HepG2 (cell line): ENCODE results near the gene PERCC1. TPM values are rescaled to one million over a fixed set of nuclear protein-coding genes. Genes with fewer than 3 reads are reported as not detected.

Experiments used
- ATAC-seq: fragments of 200-7000 bp; cut with Tn5 transposase; 3 replicates; pipeline ENCODE4 v1.9.1; 2020; ENCODE audit warnings: mild to moderate bottlenecking, moderate library complexity
- BruUV-seq: library from RNA; stranded (reverse); fragments of 400-500 nt; replicated peaks from 2 replicates; lab custom pipeline; 2021; lab: Mats Ljungman, UMichigan
- CTCF ChIA-PET: fragments of 300-600 bp; formaldehyde crosslinking; extraction: SDS; loops from one replicate; lab custom pipeline; 2021; ENCODE audit warnings: low total read pairs, inconsistent platforms, low intra/inter-chr PET ratio; lab: Yijun Ruan, JAX
- POLR2A ChIA-PET: fragments of 350-600 bp; sonication (Branson Sonifier 250); formaldehyde crosslinking; loops from one replicate; lab custom pipeline; 2020; ENCODE audit warnings: antibody characterized with exemption, inconsistent platforms; lab: Yijun Ruan, JAX
- DNase-seq: peaks from one replicate; pipeline ENCODE4 v3.0.0-alpha.2; 2015; ENCODE audit warnings: low spot score
- FAIRE-seq: peaks from 3 replicates; lab custom pipeline; 2011; peaks lifted over from hg19 to GRCh38; lab: Jason Lieb, UNC
- H2AFZ ChIP-seq: one replicate; pipeline ENCODE4 v1.6.1; 2011; ENCODE audit warnings: low read length, inconsistent platforms
- H3K27ac ChIP-seq: fragments of 300-600 bp; 3 replicates; pipeline ENCODE4 v1.8.0; 2011; ENCODE audit warnings: mixed run types, mild to moderate bottlenecking, mixed read lengths, low read length, inconsistent platforms; ENCODE audit not compliant: insufficient read depth; ENCODE audit errors: extremely low read length
- H3K27me3 ChIP-seq, 2 experiments: fragments of 200-600 bp in 1 of 2; 2 replicates in 1 of 2; 3 replicates in 1 of 2; pipeline versions ENCODE4 v1.6.0 to v1.8.0; 2011; ENCODE audit warnings: low read length in 2 of 2, mild to moderate bottlenecking in 2 of 2, moderate library complexity in 2 of 2, inconsistent platforms in 1 of 2; ENCODE audit not compliant: insufficient read depth in 2 of 2, control insufficient read depth in 1 of 2
- H3K36me3 ChIP-seq, 2 experiments: fragments of 200-600 bp in 1 of 2; replicated peaks in 1 of 2; 2 replicates in 1 of 2; 3 replicates in 1 of 2; pipeline versions ENCODE4 v1.5.1 to v1.8.0; 2011; ENCODE audit warnings: low read length in 2 of 2, inconsistent platforms in 1 of 2; ENCODE audit not compliant: insufficient read depth in 2 of 2, control insufficient read depth in 1 of 2
- H3K4me1 ChIP-seq: 2 replicates; pipeline ENCODE4 v1.5.1; 2012; ENCODE audit warnings: low read length, inconsistent platforms; ENCODE audit not compliant: insufficient read depth
- H3K4me2 ChIP-seq: 2 replicates; pipeline ENCODE4 v1.6.0; 2011; ENCODE audit warnings: low read depth, low read length, inconsistent platforms
- H3K4me3 ChIP-seq, 3 experiments: fragments of 200-600 bp in 1 of 3; sonication (generic), shearing (Covaris generic) in 1 of 3; replicated peaks in 1 of 3; 2 replicates each; pipeline ENCODE4 v1.5.1; 2011 to 2016; ENCODE audit warnings: low read length in 3 of 3, inconsistent platforms in 2 of 3, low read depth in 2 of 3, mild to moderate bottlenecking in 2 of 3, control low read depth in 1 of 3, mixed read lengths in 1 of 3; ENCODE audit not compliant: insufficient read depth in 1 of 3
- H3K79me2 ChIP-seq: one replicate; pipeline ENCODE4 v1.6.1; 2011; ENCODE audit warnings: low read length, inconsistent platforms; ENCODE audit not compliant: insufficient read depth
- H3K9ac ChIP-seq: 2 replicates; pipeline ENCODE4 v1.6.0; 2011; ENCODE audit warnings: mild to moderate bottlenecking, low read depth, low read length, inconsistent platforms; ENCODE audit not compliant: insufficient read depth
- H3K9me3 ChIP-seq: 2 replicates; pipeline ENCODE4 v1.5.1; 2012; ENCODE audit warnings: mild to moderate bottlenecking, low read length
- H4K20me1 ChIP-seq: 2 replicates; pipeline ENCODE4 v1.6.0; 2011; ENCODE audit warnings: inconsistent platforms, mild to moderate bottlenecking, low read length, moderate library complexity; ENCODE audit not compliant: insufficient read depth
- BATF2 ChIP-seq: sonication (generic); formaldehyde crosslinking; IDR thresholded peaks from 2 replicates; pipeline ENCODE4 v1.8.0; 2022; ENCODE audit warnings: mild to moderate bottlenecking, missing genetic modification reagents, moderate library complexity
- BHLHE40 ChIP-seq: IDR thresholded peaks from 2 replicates; pipeline ENCODE4 v1.6.1; 2011; ENCODE audit warnings: low read length, improper control_type of control experiment
- GMEB2 ChIP-seq: IDR thresholded peaks from 2 replicates; pipeline ENCODE4 v1.6.1; 2016; ENCODE audit warnings: missing biosample characterization, missing genetic modification reagents, low read depth
- MNT ChIP-seq: fragments of 450-650 bp; IDR thresholded peaks from 2 replicates; pipeline ENCODE4 v1.6.1; 2016
- NFATC3 ChIP-seq: sonication (generic); formaldehyde crosslinking; IDR thresholded peaks from 2 replicates; pipeline ENCODE4 v1.5.1; 2020; ENCODE audit warnings: mild to moderate bottlenecking, missing genetic modification reagents
- NR2F1 ChIP-seq, 2 experiments: fragments of 450-650 bp in 1 of 2; formaldehyde crosslinking in 1 of 2; IDR thresholded peaks; 2 replicates each; pipeline versions ENCODE4 v1.5.0 to v1.6.1; 2016 to 2020; ENCODE audit warnings: mild to moderate bottlenecking in 1 of 2, missing compliant biosample characterization in 1 of 2, missing genetic modification reagents in 1 of 2, moderate library complexity in 1 of 2
- ZNF225 ChIP-seq: sonication (generic); formaldehyde crosslinking; IDR thresholded peaks from 2 replicates; pipeline ENCODE4 v1.4.0; 2020; ENCODE audit warnings: mild to moderate bottlenecking, missing genetic modification reagents
- ZNF556 ChIP-seq: sonication (generic); formaldehyde crosslinking; IDR thresholded peaks from 2 replicates; pipeline ENCODE4 v1.4.0; 2020; ENCODE audit warnings: mild to moderate bottlenecking, missing genetic modification reagents, borderline replicate concordance
- WGBS: methylation state at CpG from one replicate; pipeline ENCODE4 v1.1.6; 2017; ENCODE audit warnings: low lambda C conversion rate; 5-methylcytosine and 5-hydroxymethylcytosine counted together
- in situ Hi-C: cut with HindIII; loops from 2 replicates; pipeline ENCODE4 v1.10.0; 2017; ENCODE audit warnings: low pct_unique_long_range_greater_than_20kb; ENCODE audit not compliant: extremely low pct_ligation_motif_present
- intact Hi-C: fragments of 100-400 bp; cut with micrococcal nuclease; formaldehyde crosslinking; loops from one replicate; pipeline ENCODE4 v1.10.0; 2022; ENCODE audit not compliant: unreplicated experiment
- polyA plus RNA-seq, 8 experiments: library from polyadenylated mRNA; depleted of rRNA in 3 of 8; stranded (reverse) in 7 of 8; unstranded in 1 of 8; fragments of >200 nt; fragmentation: Illumina TruSeq in 4 of 8; extraction: Trizol in 4 of 8; gene quantifications; 2 replicates each; pipeline versions ENCODE4 v1.2.1 to v1.2.3, GENCODE V29; 2011 to 2016; ENCODE audit warnings: low read depth in 4 of 8, missing spikeins in 1 of 8, mixed read lengths in 1 of 8; ENCODE audit not compliant: insufficient read depth in 1 of 8
- total RNA-seq, 5 experiments: library from RNA; depleted of rRNA; stranded (reverse); fragments of >200 nt; fragmentation: Illumina TruSeq; extraction: Trizol; gene quantifications; 2 replicates each; pipeline ENCODE4 v1.2.3, GENCODE V29; 2016; ENCODE audit warnings: low read depth in 1 of 5
- TF ChIP-seq, protein P1 (sequence below): sonication (generic); formaldehyde crosslinking; IDR thresholded peaks from 2 replicates; pipeline ENCODE4 v1.5.0; 2020; ENCODE audit warnings: mild to moderate bottlenecking, missing genetic modification reagents, borderline replicate concordance

The PERCC1 gene
- total and polyA plus RNA-seq, 2 of the 13 experiments (the other 11 are each of a cell fraction or from before 2014, with no cell fraction given), result 0.15 TPM; not detected in 1

- TF ChIP-seq, protein P1, sequence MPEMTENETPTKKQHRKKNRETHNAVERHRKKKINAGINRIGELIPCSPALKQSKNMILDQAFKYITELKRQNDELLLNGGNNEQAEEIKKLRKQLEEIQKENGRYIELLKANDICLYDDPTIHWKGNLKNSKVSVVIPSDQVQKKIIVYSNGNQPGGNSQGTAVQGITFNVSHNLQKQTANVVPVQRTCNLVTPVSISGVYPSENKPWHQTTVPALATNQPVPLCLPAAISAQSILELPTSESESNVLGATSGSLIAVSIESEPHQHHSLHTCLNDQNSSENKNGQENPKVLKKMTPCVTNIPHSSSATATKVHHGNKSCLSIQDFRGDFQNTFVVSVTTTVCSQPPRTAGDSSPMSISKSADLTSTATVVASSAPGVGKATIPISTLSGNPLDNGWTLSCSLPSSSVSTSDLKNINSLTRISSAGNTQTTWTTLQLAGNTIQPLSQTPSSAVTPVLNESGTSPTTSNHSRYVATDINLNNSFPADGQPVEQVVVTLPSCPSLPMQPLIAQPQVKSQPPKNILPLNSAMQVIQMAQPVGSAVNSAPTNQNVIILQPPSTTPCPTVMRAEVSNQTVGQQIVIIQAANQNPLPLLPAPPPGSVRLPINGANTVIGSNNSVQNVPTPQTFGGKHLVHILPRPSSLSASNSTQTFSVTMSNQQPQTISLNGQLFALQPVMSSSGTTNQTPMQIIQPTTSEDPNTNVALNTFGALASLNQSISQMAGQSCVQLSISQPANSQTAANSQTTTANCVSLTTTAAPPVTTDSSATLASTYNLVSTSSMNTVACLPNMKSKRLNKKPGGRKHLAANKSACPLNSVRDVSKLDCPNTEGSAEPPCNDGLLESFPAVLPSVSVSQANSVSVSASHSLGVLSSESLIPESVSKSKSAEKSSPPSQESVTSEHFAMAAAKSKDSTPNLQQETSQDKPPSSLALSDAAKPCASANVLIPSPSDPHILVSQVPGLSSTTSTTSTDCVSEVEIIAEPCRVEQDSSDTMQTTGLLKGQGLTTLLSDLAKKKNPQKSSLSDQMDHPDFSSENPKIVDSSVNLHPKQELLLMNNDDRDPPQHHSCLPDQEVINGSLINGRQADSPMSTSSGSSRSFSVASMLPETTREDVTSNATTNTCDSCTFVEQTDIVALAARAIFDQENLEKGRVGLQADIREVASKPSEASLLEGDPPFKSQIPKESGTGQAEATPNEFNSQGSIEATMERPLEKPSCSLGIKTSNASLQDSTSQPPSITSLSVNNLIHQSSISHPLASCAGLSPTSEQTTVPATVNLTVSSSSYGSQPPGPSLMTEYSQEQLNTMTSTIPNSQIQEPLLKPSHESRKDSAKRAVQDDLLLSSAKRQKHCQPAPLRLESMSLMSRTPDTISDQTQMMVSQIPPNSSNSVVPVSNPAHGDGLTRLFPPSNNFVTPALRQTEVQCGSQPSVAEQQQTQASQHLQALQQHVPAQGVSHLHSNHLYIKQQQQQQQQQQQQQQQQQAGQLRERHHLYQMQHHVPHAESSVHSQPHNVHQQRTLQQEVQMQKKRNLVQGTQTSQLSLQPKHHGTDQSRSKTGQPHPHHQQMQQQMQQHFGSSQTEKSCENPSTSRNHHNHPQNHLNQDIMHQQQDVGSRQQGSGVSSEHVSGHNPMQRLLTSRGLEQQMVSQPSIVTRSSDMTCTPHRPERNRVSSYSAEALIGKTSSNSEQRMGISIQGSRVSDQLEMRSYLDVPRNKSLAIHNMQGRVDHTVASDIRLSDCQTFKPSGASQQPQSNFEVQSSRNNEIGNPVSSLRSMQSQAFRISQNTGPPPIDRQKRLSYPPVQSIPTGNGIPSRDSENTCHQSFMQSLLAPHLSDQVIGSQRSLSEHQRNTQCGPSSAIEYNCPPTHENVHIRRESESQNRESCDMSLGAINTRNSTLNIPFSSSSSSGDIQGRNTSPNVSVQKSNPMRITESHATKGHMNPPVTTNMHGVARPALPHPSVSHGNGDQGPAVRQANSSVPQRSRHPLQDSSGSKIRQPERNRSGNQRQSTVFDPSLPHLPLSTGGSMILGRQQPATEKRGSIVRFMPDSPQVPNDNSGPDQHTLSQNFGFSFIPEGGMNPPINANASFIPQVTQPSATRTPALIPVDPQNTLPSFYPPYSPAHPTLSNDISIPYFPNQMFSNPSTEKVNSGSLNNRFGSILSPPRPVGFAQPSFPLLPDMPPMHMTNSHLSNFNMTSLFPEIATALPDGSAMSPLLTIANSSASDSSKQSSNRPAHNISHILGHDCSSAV (CRISPR knock-in tag), result no peak
- TF ChIP-seq ZNF225, result no peak
- TF ChIP-seq, all 625 proteins: peak for 0
These were observed 38.1 kb upstream of the PERCC1 start (continued) for GRCh38 chr16:1392826-1393225.

DNA sequence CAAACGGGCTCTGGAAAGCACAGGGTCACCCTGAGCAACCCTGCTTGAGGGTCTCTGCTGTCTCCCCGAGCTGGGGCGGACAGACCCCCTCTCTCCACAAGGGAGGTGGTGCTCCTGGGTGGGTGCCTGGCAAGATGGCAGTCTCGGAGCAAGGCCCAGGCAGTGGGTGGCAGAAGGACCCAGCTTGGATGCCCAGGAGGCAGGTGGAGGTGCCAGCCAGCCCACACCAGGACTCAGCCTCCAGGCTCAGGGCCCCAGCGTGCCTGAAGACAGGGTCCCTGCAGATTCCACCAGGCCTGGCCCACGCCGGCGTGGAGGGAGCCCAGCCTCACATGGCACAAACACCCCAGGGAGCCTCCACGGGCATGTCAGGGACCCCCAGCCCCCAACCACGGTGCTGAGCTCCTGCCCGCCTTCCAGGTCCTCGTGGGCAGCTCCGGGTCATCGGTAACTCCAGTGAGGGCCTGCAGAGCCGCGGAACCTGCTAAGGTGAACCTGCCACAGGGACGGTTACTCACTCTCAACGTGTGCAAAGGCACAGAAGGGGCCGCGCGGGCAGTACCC is 37.2 kb upstream of the PERCC1 start:
- FAIRE-seq, result no peak
- ChIA-PET POLR2A (no interaction called here), CTCF (no interaction called here)
- Histone ChIP-seq H3K4me1 (no peaks in the 10 kb centered on the region), H3K36me3 (peaks cover 2 to 4% of the 10 kb centered on the region in 2 experiments; a peak in 3 of 5 replicates), H3K27ac (no peak overlapping the region), H3K79me2 (no peaks in the 10 kb centered on the region), H3K4me3 (no peak overlapping the region), H3K27me3 (no peaks in the 10 kb centered on the region), H2AFZ (no peak overlapping the region), H3K9ac (no peak overlapping the region), H3K4me2 (no peak overlapping the region), H3K9me3 (no peaks in the 10 kb centered on the region), H4K20me1 (no peaks in the 10 kb centered on the region)
- WGBS, result 95% methylated on average over 12 of the region's 21 CpGs
- in situ Hi-C loops, result no loop called here
- intact Hi-C loops, result no loop called here
- DNase-seq, result no peak
- ATAC-seq, result no peak
- no TSS peak for BruUV-seq
- no peak for TF ChIP-seq NR2F1 (CRISPR knock-in tag; IDR thresholded peaks at IDR 0.05)
- TF ChIP-seq BHLHE40, result no peak
- no peak for TF ChIP-seq MNT
- TF ChIP-seq NFATC3 (CRISPR knock-in tag), result no peak
- no peak for TF ChIP-seq BATF2 (CRISPR knock-in tag)
- TF ChIP-seq GMEB2 (CRISPR knock-in tag), result no peak
- no peak for TF ChIP-seq ZNF556 (CRISPR knock-in tag)
